Fibroblast of lung (primary cell): Measurements from ENCODE around the gene ARHGEF40.

Source experiments
- EZH2 ChIP-seq: IDR thresholded peaks from 2 replicates; pipeline ENCODE4 v1.5.1; 2012; ENCODE audit warnings: low read length, control low read depth, mild to moderate bottlenecking; ENCODE audit errors: missing control alignments
- TF ChIP-seq, protein P1 (sequence below), 2 donors: IDR thresholded peaks in 1 of 2; conservative IDR thresholded peaks in 1 of 2; 1 replicate in 1 of 2; 2 replicates in 1 of 2; pipeline ENCODE4 v1.5.1; 2011 to 2012; ENCODE audit warnings: low read length in 2 of 2, control low read depth in 1 of 2, inconsistent platforms in 1 of 2, low read depth in 1 of 2, mild to moderate bottlenecking in 1 of 2

DNA sequence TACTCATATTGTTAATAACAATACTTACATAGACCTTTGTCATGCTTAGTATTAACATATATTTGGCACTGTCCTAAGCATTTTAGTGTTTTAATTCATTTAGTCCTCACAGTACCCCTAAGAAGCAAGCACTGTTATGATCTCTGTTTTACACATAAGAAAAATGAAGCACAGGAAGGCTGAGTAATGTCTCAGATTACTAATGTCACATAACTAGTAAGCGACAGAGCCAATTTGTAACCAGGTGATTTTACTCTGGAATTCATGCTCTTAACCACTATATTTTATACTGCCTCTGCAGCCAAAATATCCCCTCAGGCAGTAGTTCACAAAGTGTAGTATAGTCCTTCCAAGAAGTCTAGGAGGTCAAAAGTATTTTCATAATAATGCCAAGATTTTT, 51.0 kb downstream of the ARHGEF40 start:
- TF ChIP-seq, protein P1, sequence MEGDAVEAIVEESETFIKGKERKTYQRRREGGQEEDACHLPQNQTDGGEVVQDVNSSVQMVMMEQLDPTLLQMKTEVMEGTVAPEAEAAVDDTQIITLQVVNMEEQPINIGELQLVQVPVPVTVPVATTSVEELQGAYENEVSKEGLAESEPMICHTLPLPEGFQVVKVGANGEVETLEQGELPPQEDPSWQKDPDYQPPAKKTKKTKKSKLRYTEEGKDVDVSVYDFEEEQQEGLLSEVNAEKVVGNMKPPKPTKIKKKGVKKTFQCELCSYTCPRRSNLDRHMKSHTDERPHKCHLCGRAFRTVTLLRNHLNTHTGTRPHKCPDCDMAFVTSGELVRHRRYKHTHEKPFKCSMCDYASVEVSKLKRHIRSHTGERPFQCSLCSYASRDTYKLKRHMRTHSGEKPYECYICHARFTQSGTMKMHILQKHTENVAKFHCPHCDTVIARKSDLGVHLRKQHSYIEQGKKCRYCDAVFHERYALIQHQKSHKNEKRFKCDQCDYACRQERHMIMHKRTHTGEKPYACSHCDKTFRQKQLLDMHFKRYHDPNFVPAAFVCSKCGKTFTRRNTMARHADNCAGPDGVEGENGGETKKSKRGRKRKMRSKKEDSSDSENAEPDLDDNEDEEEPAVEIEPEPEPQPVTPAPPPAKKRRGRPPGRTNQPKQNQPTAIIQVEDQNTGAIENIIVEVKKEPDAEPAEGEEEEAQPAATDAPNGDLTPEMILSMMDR (conservative IDR thresholded peaks at IDR 0.05 in 1 of 2, IDR thresholded peaks at IDR 0.05 in 1 of 2; ENCODE audit: low read depth in 1 of 2, low read length in 2 of 2): no peak
- no peak for TF ChIP-seq EZH2
